KMS-11 (cell line): ENCODE data around the gene RAD51B.

ENCODE experiments used
- H2AFZ ChIP-seq: fragments of 200-600 bp; sonication (generic); 2 replicates; pipeline ENCODE4 v1.6.1; 2016; ENCODE audit warnings: antibody characterized with exemption, mixed run types, low read depth
- H3K27ac ChIP-seq: fragments of 200-600 bp; sonication (generic); 2 replicates; pipeline ENCODE4 v1.6.1; 2016; ENCODE audit warnings: mild to moderate bottlenecking, mixed run types
- H3K27me3 ChIP-seq: fragments of 200-600 bp; sonication (generic); 2 replicates; pipeline ENCODE4 v1.6.1; 2017; ENCODE audit warnings: mild to moderate bottlenecking, low read depth, mixed run types, moderate library complexity; ENCODE audit not compliant: insufficient read depth
- H3K36me3 ChIP-seq: fragments of 200-600 bp; sonication (generic); 2 replicates; pipeline ENCODE4 v1.6.1; 2017; ENCODE audit warnings: mild to moderate bottlenecking, mixed run types; ENCODE audit not compliant: insufficient read depth
- H3K4me1 ChIP-seq: fragments of 200-600 bp; sonication (generic); 2 replicates; pipeline ENCODE4 v1.6.1; 2016; ENCODE audit warnings: mild to moderate bottlenecking, low read depth, mixed run types; ENCODE audit not compliant: poor library complexity, severe bottlenecking
- H3K4me2 ChIP-seq: fragments of 200-600 bp; sonication (generic); 2 replicates; pipeline ENCODE4 v1.7.0; 2016; ENCODE audit warnings: mild to moderate bottlenecking, mixed run types
- H3K4me3 ChIP-seq: fragments of 200-600 bp; sonication (generic); IDR thresholded peaks from 2 replicates; pipeline ENCODE4 v1.6.1; 2017; ENCODE audit warnings: low read depth, low read length, mixed read lengths; ENCODE audit not compliant: insufficient read depth
- H3K79me2 ChIP-seq: fragments of 200-600 bp; sonication (generic); 2 replicates; pipeline ENCODE4 v1.6.1; 2016; ENCODE audit warnings: low read depth, mixed run types; ENCODE audit not compliant: insufficient read depth
- H3K9ac ChIP-seq: fragments of 200-600 bp; sonication (generic); 2 replicates; pipeline ENCODE4 v1.6.1; 2016; ENCODE audit warnings: mild to moderate bottlenecking, mixed run types
- H4K20me1 ChIP-seq: fragments of 200-600 bp; sonication (generic); 2 replicates; pipeline ENCODE4 v1.6.1; 2016; ENCODE audit warnings: mild to moderate bottlenecking, mixed run types; ENCODE audit not compliant: insufficient read depth
- CTCF ChIP-seq: fragments of 200-600 bp; sonication (generic); conservative IDR thresholded peaks from 2 replicates; pipeline ENCODE4 v1.6.1; 2017; ENCODE audit warnings: low read depth, mild to moderate bottlenecking, antibody characterized with exemption, low read length, moderate library complexity, mixed read lengths

The RAD51B gene

GRCh38 chr14:68729556-68729955, 910.0 kb downstream of the RAD51B start:
- Histone ChIP-seq H3K79me2 (no peaks in the 10 kb centered on the region), H3K27ac (no peak overlapping the region), H3K4me3 (no peak overlapping the region), H3K27me3 (no peaks in the 10 kb centered on the region), H3K4me1 (no peaks in the 10 kb centered on the region), H3K4me2 (no peak overlapping the region), H4K20me1 (no peaks in the 10 kb centered on the region), H3K9ac (no peak overlapping the region), H3K36me3 (no peaks in the 10 kb centered on the region), H2AFZ (no peak overlapping the region)
- TF ChIP-seq CTCF, result no peak

- H3K4me1 ChIP-seq, result no peaks in the 10 kb centered on the region
- TF ChIP-seq CTCF, result no peak
These were observed 910.8 kb downstream of the RAD51B start for GRCh38 chr14:68730348-68730747.

DNA sequence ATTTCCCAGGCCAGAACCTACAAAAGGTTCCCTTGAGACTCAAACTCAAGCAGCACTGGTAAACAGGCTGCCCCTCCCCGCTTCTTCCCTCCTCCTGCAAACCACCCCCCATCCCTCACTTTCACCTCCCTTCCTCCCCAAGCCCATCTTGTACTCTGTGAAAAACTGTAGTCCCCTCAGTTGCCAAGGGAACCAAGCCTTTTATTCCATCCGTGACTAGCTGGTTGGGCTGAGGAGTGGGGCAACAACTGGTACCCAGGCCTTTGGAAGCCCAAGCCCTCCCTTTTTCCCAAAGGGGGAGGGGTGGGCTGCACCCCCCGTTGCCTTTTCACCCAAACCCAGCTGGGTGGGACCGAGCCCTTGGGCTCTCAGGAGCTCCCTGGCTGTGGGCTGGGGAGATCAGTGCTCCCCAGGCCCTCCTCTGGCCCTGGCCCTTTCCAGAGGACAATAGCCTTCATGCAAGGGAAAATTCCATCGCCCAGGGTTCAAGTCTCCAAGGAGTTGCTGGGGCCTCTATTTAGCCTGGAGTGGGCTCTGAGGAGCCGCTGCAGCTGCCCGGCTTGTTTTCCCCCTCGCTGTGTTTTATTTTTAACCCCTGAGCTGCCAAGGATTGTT, 911.3 kb downstream of the RAD51B start:
- no peak overlapping the region for H3K4me3 ChIP-seq
- H2AFZ ChIP-seq, result no peak overlapping the region
- H3K36me3 ChIP-seq, result no peaks in the 10 kb centered on the region
- H3K27me3 ChIP-seq, result no peaks in the 10 kb centered on the region
- TF ChIP-seq CTCF, result no peak
- H4K20me1 ChIP-seq, result no peaks in the 10 kb centered on the region
- no peaks in the 10 kb centered on the region for H3K4me1 ChIP-seq
- no peaks in the 10 kb centered on the region for H3K79me2 ChIP-seq
- H3K9ac ChIP-seq, result no peak overlapping the region
- no peak overlapping the region for H3K27ac ChIP-seq
- H3K4me2 ChIP-seq, result no peak overlapping the region

More at GRCh38 chr14:68730348-68730747, 910.8 kb downstream of the RAD51B start:
- Histone ChIP-seq H3K4me3 (no peak overlapping the region), H3K27me3 (no peaks in the 10 kb centered on the region), H3K27ac (no peak overlapping the region), H3K4me2 (no peak overlapping the region), H3K9ac (no peak overlapping the region), H2AFZ (no peak overlapping the region), H3K79me2 (no peaks in the 10 kb centered on the region), H3K36me3 (no peaks in the 10 kb centered on the region), H4K20me1 (no peaks in the 10 kb centered on the region)

DNA sequence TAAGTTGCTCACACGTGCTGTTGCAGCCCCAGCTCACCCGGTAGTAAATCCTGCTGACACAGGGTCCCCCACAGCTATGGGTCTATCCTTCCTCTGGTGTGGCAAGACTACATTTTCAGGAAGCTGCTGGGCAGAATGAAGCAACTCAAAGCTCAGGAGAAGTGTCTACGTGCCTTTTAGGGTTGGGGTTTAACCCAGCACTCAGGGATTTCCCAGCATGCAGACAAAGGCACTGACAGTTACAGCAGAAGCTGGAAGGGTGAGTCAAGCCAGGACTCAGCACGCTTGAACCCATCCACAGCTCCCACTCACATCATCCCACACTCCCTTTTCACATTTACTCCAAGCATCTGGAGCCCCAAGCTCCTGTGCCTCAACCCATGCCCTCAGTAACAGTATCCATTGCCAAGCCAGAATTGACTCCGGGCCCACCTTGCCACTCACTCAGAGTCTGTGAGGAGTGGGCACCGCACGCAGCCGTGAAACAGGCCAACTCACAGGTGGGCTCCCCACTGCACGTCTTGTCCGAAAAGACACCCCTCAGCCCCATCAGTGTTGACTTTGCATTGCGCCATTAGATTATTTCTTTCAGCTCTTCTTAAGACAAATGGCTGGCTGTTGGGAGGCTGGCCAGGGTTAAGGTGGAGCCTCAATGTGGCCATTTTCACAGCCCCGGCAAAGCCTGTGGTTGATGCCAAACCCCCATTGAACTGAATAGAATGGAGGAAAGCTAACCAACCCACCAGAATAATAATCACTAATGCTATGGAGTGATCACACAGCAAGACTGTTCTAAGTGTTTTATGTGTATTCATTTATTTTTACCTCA, 913.7 kb downstream of the RAD51B start:
- Histone ChIP-seq H3K27me3 (no peaks in the 10 kb centered on the region), H3K9ac (no peak overlapping the region), H4K20me1 (no peaks in the 10 kb centered on the region), H3K4me3 (no peak overlapping the region), H3K36me3 (no peaks in the 10 kb centered on the region), H3K4me1 (no peaks in the 10 kb centered on the region), H3K4me2 (no peak overlapping the region), H3K79me2 (no peaks in the 10 kb centered on the region), H3K27ac (no peak overlapping the region), H2AFZ (no peak overlapping the region)
- TF ChIP-seq CTCF, result no peak
